NCI-H345 treated with DMSO at 0.1 percent for 48 hours (cell line): Measurements from ENCODE around the gene SEMA4A.
"Not testable (repeated sequence)": the region's sequence is repeated elsewhere in the genome, so short reads cannot be mapped to it uniquely, and the experiment has no call there.

ENCODE experiments used
- DNase-seq: peaks from one replicate; lab custom pipeline; 2025; ENCODE audit not compliant: unreplicated experiment; lab: John Stamatoyannopoulos, UW

Gene SEMA4A

DNA sequence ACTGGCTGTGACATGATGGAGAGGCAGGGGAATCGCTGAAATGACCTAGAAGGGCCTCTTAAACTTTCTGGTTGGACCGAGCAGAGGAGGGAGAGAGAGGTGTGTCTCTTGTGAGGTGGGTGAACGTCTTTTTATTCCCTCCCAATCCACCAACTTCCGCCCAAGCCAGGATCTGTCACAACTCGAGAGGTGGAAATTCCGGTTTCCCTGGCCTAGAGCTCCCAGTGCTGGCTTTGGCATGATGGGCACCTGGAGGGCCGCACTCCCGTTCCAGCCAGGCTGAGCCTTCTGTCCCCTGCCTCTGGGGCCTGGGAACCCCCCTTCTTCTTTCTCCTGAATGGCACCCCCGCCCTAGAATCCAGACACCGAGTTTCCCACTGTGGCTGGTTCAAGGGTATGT, at the start of gene SEMA4A:
TSS of gene SEMA4A (plus strand) at position 224 of the 400 bp plus-strand sequence. CDS start 994 bp downstream, outside the sequence.
- no peak for DNase-seq

DNA sequence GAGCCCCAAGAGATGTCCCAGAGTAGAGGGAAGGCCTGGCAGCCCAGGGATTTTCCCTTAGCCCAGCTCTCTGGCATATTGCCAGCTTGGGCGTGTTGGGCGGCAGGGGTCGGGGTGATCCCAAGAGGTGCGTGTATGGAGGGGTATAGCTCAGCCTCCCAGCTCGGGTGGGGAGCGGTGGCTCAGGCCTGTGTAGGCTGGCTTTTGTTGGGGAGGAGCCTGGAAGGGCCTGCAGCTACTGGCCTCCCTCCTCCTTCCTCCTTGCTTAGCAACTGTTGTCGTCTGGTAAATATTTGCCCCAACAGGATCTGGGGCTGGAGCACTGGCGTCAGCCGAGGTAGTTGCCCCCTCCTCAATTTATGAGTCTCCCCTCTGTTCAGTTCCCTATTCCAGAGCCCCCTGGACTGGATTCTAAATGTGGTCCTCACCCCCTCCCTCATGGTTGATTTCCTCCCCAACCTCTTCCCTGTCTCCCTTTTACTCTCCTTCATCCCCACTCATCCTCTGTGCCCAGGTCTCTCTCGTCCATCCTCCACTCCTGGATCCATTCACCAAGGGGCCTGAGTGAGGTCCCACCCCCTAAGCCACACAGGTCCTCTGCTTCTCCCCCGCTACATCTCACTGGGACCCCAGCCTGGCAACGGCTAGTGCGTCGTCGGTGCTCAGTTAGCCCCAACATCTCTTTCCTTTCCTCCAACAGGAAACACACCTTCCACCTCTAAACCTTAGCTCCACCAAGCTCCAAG, 49.1 kb upstream of the SEMA4A start:
- DNase-seq, result peak; percentile 96

DNA sequence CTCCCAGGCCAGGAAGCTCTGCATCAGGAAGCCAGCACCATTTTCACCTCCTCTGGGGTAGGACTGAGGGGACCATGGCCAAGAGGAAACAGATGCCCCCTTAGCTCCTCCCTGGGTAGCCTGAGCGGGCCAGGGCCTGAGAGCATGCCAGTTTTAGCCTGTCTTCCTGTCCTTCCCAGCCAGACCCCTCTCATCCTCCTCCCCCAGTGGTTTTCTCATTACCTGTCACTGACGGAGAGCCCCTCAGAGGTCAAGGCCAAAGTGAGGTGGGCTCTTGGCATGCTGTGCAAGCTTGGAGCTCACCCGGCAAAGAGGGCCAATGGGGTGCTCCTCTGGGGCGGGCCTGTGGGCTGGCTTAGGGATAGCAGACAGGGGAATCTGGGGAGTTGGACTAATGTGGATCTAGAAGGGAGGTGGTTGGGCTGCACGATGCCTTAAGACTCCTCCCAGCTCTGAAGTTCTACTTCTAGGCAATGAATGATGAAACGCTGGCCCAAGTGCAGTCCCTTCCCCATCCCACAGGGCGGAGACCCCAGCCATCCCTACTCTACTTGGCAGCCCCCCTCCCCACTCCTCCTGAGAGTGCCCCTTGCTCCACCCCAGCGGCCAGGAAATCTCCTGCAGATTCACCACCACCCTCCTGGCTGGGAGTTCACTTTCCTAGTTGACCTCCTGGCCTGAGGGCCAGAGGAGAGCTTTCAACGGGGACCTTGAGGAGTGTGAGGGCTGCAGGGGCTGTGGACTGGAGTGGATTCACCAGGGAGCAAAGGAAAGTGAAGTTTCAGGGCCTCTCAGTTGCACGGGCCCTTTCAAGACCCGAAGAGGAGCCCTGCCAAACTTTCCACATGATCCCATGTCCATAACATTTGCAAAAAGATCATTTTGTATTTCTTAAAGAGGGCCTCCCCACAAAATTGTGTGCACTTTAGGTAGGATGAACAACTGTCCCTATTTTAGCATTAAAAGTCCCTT, 48.2 kb upstream of the SEMA4A start:
- DNase-seq, result no peak

DNA sequence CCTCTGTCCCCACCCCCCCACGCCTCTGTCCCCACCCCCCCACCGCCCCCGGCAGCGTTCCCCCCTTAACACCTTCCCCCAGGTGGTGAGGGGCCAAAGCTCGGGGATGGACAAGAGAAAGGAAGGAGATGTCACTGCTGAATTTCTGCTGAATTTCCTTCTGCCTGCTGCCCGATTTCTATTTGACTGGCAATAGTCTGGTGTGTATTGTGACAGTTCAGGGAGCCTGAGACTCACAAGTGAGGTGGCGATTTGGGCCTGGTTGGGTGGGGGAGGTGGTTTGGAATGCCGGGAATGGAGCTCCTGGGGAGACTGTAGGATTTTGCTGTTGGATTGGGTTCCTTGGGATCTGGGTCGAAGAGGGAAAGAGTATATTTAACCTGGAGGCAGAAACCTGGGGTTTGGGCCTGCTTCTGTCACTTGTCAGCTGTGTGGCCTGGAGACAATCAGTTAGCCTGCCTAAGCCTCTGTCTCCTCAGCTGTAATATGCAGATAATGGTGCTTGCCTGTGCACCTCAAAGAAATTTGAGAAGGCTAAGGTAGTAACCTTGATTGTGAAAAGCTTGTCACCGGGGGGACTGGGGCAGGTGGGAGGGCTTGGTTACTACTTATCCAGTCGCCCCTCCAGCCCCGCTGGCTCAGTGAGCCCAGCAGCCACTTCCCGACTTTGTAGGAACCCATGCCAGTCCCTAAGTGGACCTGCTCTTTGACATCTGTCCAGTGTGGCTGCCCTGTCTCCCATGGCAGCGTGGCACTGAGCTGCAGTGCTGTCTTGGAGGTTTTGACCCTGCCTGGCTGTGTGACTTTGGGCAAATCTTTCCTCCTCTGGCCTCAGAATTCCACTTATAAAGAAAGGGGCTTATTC, 46.5 kb upstream of the SEMA4A start:
- DNase-seq, result no peak

DNA sequence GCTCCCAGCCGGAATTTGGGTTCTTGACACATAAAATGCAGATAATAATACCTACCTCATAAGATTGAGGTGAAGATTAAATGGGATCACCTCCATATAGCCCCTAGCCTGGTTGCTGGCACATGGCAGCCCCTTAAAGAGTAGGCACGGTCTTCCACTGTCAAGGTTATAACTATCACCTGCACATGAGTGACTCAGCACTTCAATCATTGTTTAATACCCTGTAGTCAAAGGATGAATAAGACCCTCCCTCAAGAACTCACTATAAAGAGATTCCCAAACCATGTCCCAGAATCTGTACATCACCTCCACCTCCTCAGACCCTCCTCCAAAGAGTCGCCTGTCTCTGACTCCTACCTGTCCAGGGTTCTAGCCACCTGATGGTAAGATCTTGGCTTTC, 45.3 kb upstream of the SEMA4A start:
- no peak for DNase-seq

DNA sequence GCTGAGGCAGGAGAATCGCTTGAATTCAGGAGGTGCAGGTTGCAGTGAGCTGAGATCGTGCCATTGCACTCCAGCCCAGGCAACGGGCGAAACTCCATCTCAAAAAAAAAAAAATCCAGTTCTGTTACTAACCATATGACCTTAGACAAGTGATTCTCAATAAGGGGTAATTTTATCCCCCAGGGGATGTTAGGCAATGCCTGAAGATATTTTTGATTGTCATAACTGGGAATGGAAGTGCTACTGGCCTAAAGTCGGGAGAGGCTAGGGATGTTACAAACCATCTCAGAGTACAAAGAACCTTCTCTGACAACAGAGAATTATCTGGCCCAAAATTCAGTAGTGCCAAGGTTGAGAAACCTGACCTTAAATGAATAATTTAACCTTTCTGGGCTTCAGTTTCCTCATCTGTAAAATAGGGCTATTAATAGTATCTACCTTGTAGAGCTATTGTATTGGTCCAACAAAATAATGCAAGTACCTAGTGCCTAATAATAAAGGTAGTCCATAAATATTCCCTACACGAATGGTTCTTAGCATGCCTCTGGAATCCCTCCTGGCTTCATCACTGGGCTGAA, 44.6 kb upstream of the SEMA4A start:
- DNase-seq, result no peak

DNA sequence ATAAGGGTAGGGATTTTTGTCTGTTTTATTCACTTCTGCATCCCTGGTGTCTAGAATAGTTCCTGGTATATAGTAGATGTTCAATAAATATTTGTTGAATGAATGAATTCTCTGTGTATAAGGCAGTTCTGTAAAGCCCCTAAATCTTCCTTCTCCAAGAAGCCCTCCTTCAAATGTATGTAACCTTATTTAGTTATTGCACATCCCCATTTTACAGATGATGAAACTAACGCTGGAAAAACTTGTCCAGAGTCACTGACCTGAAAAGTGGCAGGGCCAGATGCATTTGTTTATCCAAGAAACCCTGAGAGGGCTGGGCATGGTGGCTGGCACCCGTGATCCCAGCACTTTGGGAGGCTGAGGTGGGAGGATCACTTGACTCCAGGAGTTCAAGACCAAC, 43.1 kb upstream of the SEMA4A start:
- no peak for DNase-seq

DNA sequence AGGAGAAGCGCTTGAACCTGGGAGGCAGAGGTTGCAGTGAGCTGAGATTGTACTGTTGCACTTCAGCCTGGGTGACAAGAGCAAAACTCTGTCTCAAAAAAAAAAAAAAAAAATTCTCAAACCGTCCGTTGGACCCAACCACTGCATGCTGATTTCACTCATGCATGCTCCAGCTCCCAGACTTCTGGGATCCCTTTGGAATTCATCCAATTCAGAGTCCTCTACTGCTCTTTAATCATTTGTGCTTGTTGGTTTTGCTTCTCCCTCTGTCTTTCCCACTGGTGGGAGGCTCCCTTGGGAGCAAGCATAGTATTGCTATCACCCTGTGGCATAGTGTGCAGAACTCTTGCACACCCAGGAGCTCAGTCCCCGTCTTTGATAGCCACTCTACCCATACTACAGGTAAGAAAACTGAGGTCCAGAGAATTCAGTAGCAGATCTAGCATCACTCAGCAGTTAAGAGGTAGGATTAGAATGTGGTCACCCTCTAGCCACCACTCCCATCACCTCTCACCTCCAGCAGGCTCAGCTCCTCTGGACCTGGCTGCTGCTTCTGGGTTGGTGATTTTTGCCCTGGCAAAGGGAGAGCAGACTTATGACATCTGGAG, 41.9 kb upstream of the SEMA4A start:
- peak; percentile 68 for DNase-seq

DNA sequence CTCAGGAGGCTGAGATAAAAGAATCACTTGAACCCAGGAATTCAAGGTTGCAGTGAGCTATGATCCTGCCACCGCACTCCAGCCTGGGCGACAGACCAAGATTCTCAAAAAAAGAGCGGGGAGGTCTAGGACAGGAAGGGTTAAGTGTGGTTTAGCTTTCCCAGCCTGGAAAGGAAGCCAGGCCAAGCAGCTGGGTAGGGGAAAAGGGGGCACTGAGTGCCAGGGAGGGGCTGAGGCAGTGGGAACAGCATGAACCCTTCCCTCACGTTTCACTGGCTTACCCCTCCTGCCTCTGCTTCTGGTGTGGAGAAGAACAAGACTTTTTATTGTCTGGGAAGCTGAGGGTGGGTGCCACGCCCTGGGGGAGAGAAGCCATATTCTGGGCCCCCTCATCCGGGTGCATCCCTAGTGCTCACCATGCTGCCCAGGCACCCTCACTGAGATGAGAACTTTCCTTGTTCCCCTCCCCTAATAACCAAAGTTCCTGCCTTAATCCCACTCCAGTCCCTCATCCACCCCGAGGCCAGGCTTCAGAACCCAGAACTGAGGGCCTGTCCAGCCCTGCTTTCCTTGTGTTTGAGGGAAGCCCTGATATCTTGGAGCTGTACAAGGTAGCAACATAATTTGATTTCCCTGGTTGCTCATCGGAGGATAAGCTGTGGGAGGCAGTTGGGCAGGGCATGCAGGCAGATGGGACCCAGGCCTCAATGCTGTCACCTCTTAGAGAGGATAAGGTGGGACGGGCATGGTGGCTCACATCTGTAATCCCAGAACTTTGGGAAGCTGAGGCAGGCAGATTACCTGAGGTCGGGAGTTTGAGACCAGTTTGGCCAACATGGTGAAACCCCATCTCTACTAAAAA, 40.9 kb upstream of the SEMA4A start:
- DNase-seq, result no peak

DNA sequence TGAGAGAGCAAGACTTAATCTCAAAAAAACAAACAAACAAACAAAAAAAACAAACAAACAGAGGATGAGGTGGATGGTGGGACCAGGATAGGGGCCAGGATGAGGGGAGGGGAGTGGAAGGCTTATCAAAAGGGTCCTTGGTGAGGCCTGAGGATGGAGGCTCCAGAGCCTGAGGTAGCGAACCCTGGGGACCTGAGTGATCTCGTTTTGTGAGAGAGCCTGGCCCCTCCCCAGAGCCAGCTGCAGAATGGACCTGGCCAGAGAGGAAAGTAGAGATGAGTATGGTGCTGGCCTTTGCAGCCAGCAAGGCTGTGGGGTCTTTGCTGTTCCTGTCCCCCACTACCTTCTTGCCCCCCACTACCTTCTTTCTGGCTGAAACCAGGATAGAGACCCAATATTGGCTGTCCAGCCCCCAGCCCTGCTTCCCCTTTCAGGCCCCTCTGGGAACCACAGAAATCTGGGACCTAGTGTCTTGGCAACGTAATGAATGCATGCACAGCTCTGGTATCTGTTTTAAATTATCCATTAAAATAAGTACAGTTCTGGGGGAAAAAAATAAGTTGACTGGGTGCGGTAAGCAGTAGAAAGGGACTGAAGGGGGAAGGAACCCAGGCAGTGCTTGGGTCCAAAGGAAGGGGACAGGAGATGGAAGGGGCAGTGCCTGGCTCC, 40.0 kb upstream of the SEMA4A start:
- DNase-seq, result no peak

DNA sequence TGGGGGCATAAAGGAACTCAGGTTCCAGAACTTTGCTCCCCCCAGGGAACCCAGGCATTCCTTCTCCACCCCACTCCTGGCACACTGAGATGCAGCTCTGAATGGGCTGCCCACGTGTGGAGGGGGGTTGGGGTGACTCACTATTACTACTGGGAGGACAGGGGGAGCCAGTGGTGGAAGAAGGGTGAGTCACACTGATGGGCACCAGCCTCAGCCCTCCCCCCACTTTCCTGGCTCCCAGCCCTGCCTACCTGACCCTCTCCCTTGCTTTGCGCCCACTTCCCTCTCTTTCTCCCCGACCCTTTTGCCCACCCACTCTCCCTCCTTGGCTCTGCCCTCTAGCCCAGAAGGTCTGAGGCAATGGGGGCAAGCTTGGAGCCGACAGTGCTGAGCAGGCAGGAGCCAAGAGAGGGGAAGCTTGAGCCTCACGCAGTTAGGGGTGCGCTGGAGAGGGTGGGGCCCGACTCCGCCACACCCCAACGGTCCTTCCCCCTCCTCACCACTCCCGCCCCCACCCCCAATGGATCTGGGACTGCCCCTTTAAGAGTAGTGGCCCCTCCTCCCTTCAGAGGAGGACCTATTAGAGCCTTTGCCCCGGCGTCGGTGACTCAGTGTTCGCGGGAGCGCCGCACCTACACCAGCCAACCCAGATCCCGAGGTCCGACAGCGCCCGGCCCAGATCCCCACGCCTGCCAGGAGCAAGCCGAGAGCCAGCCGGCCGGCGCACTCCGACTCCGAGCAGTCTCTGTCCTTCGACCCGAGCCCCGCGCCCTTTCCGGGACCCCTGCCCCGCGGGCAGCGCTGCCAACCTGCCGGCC, 39.1 kb upstream of the SEMA4A start, which contains the start of gene LMNA:
TSS of gene LMNA (plus strand) at position 611 of the 818 bp plus-strand sequence. CDS start 208 bp downstream, outside the sequence.
- DNase-seq, result peak; percentile 98

DNA sequence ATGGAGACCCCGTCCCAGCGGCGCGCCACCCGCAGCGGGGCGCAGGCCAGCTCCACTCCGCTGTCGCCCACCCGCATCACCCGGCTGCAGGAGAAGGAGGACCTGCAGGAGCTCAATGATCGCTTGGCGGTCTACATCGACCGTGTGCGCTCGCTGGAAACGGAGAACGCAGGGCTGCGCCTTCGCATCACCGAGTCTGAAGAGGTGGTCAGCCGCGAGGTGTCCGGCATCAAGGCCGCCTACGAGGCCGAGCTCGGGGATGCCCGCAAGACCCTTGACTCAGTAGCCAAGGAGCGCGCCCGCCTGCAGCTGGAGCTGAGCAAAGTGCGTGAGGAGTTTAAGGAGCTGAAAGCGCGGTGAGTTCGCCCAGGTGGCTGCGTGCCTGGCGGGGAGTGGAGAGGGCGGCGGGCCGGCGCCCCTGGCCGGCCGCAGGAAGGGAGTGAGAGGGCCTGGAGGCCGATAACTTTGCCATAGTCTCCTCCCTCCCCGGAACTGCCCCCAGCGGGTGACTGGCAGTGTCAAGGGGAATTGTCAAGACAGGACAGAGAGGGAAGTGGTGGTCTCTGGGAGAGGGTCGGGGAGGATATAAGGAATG, 38.4 kb upstream of the SEMA4A start:
- DNase-seq, result peak; percentile 71

DNA sequence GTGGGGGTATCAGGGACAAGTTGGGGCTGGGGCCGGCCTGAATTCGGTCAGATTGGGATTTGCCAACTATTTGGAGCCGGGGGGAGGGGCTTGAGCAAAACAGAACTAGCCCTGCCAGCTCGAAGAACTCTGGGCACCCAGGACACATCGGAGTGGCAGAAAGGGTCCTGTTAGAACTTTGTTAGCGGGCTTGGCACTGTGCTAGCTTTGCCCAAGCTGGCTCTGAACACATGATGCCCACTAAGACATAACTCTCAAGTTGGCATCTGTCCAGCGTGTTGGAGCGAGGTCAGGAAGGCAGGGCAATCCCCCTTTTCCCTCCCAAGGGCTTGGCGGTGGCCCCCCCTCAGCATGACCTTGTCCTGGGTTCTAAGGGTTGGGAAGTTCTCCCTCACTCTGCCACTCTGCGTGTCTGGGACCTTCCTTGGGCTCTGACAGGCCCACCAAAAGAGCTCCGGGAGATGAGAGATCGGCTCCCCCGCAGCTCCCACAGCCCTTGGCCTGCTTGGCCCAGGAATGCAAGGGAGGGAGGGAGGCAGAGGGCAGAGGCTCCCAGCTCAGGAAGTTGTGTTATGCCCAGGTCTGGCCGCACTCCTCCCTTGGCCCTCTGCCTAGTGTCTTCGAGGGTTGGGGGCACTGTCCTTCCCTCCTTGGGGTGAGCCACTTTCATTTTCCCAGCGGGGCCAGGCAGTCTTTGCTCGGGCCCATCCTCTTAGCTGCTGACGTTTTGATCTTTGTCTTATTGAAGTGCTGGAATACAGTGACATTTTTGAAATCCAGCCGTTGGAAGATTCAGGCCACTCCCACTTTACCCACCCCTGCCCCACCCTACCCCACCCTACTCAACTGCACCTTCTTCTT, 37.6 kb upstream of the SEMA4A start:
- DNase-seq, result no peak

DNA sequence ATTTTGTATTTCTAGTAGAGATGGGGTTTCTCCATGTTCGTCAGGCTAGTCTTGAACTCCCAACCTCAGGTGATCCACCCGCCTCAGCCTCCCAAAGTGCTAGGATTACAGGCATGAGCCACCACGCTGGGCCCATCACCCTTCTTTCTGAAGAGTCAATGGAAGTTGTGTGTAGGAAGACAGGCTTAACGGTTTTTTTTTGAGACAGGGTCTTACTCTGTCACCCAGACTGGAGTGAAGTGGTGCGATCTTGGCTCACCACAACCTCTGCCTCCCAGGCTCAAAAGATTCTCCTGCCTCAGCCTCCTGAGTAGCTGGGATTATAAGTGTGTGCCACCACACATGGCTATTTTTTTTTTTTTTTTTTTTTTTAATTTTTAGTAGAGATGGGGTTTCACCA, 36.7 kb upstream of the SEMA4A start:
- DNase-seq, result not testable (repeated sequence)

DNA sequence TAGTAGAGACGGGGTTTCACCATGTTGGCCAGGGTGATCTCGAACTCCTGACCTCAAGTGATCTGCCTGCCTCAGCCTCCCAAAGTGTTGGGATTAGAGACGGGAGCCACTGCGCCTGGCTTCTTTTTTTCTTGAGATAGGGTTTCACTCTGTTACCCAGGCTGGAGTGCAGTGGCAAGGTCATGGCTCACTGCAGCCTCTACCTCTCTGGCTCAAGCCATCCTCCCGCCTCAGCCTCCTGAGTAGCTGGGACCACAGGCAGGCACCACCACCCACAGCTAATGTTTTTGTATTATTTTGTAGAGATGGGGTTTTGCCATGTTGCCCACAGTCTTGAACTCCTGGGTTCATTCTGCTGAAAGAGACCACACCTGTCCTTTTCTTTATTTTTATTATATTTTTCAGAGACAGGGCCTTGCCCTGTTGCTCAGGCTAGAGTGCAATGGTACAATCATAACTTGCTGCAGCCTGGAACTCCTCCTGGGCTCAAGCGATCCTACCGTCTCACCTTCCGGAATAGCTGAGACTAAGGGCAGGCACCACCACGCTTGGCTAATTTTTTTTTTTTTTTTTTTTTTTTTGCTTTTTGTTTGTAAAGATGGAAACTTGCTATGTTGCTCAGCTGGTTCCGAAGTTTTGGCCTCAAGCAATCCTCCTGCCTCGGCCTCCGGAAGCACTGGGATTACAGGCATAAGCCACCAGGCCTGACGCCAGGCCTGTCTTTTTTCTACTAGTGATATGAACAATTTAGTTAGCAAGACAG, 35.8 kb upstream of the SEMA4A start:
- no peak for DNase-seq
